ENCODE measurements around the gene FAM25G.
"Not testable (repeated sequence)": the region's sequence is repeated elsewhere in the genome, so short reads cannot be mapped to it uniquely, and the experiment has no call there.

The FAM25G gene

DNA sequence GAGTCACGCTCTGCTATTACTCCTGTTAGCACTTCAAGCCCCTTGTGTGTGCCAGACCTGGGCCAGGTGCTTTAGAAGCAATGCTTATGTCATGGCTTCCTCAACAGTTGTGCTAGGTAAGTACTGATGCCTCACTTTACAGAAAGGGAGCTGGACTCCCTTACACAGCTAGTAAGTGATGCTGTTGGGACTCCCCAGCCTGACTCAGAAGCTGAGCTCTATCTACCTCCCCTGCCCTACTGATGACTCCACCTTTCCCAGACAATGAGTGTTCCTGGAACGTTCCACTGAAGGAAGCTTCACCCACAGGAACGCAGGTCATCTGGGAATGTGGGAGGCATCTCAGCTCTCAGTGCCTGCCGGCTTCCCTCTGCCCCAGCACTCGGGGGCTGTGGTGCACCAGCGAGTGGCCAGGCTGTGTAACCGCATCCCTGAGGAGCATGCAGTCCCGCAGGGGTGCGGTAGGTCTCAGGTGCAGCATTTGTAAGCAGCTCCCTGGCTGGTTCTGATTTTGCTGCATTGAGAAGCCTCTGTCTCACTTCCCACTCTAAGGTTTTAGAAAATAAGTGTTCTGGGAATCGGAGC, 10.2 kb downstream of the FAM25G start:
- not testable (repeated sequence) for H2AFZ ChIP-seq; H3K4me3 ChIP-seq (ENCODE audit: low read depth, low read length); H3K79me2 ChIP-seq

GRCh38 chr10:47480133-47480532, 11.4 kb downstream of the FAM25G start:
- H3K4me2 ChIP-seq (ENCODE audit: low read length); H3K4me1 ChIP-seq; H3K36me3 ChIP-seq (ENCODE audit: control insufficient read depth, insufficient read depth, low read length); H2AFZ ChIP-seq; H3K79me2 ChIP-seq; H3K9me3 ChIP-seq (ENCODE audit: control insufficient read depth, low read length); H3K27me3 ChIP-seq (ENCODE audit: control insufficient read depth, insufficient read depth, low read length); H3K4me3 ChIP-seq (ENCODE audit: low read depth, low read length); H3K27ac ChIP-seq; H3K9ac ChIP-seq: not testable (repeated sequence)

More for the DNA sequence above, 10.2 kb downstream of the FAM25G start:
- not testable (repeated sequence) for H3K27ac ChIP-seq; H3K9me3 ChIP-seq (ENCODE audit: control insufficient read depth, low read length); H3K4me2 ChIP-seq (ENCODE audit: low read length); H3K9ac ChIP-seq; H3K36me3 ChIP-seq (ENCODE audit: control insufficient read depth, insufficient read depth, low read length); H3K4me1 ChIP-seq; H3K27me3 ChIP-seq (ENCODE audit: control insufficient read depth, insufficient read depth, low read length)

DNA sequence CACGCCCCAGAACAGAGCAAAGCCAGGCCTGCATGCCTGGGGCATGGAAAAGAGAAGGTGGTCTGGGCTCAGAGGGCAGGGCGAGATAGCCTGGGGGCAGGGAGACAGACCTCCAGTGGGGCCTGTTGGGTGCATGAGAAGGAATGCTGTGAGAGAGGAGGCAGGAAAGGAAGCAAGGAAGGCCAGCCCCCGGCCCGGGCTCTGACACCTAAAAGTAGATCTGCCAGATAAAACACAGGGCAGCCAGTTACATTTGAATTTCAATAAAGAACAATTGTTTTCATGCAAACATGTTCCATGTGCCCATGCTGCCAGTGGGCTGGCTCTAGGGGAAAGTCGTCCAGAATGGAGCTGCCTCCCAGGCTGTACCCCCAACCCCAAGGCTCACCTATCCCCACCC, 13.4 kb downstream of the FAM25G start:
- not testable (repeated sequence) for H3K4me3 ChIP-seq (ENCODE audit: low read depth, low read length); H3K4me2 ChIP-seq (ENCODE audit: low read length); H3K36me3 ChIP-seq (ENCODE audit: control insufficient read depth, insufficient read depth, low read length); H2AFZ ChIP-seq; H3K9me3 ChIP-seq (ENCODE audit: control insufficient read depth, low read length); H3K27ac ChIP-seq; H3K4me1 ChIP-seq; H3K9ac ChIP-seq; H3K79me2 ChIP-seq; H3K27me3 ChIP-seq (ENCODE audit: control insufficient read depth, insufficient read depth, low read length)

DNA sequence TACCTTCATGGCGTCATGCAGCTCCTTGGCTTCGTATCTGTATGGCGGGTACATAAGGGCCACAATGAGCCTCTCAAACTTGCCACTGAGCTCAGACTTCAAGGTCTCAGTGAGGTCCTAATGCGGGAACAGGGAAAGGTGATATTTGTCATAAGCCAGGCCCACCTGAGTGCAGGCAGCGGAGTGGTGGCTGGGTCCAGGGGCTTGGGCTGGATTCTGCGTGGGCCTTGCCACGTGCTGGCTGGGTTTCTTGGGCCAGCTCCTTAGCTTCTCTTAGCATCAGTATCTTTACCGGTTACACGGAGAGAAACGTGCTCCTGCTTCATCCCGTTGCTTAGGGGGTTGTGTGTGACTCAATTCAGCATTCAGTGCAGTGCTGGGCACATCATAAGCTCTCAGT, 14.4 kb downstream of the FAM25G start:
- not testable (repeated sequence) for H3K27me3 ChIP-seq (ENCODE audit: control insufficient read depth, insufficient read depth, low read length); H3K36me3 ChIP-seq (ENCODE audit: control insufficient read depth, insufficient read depth, low read length); H3K9me3 ChIP-seq (ENCODE audit: control insufficient read depth, low read length); H3K9ac ChIP-seq; H2AFZ ChIP-seq; H3K4me1 ChIP-seq; H3K4me3 ChIP-seq (ENCODE audit: low read depth, low read length); H3K27ac ChIP-seq; H3K79me2 ChIP-seq; H3K4me2 ChIP-seq (ENCODE audit: low read length)

GRCh38 chr10:47475101-47475500, 16.4 kb downstream of the FAM25G start:
- H3K9ac ChIP-seq; H3K27ac ChIP-seq; H3K4me3 ChIP-seq (ENCODE audit: low read depth, low read length); H3K36me3 ChIP-seq (ENCODE audit: control insufficient read depth, insufficient read depth, low read length); H2AFZ ChIP-seq; H3K27me3 ChIP-seq (ENCODE audit: control insufficient read depth, insufficient read depth, low read length); H3K9me3 ChIP-seq (ENCODE audit: control insufficient read depth, low read length); H3K4me1 ChIP-seq; H3K79me2 ChIP-seq; H3K4me2 ChIP-seq (ENCODE audit: low read length): not testable (repeated sequence)

GRCh38 chr10:47473516-47473915, 18.0 kb downstream of the FAM25G start:
- H3K27me3 ChIP-seq (ENCODE audit: control insufficient read depth, insufficient read depth, low read length); H3K36me3 ChIP-seq (ENCODE audit: control insufficient read depth, insufficient read depth, low read length); H2AFZ ChIP-seq; H3K4me1 ChIP-seq; H3K27ac ChIP-seq; H3K79me2 ChIP-seq; H3K9me3 ChIP-seq (ENCODE audit: control insufficient read depth, low read length); H3K4me3 ChIP-seq (ENCODE audit: low read depth, low read length); H3K9ac ChIP-seq; H3K4me2 ChIP-seq (ENCODE audit: low read length): not testable (repeated sequence)

DNA sequence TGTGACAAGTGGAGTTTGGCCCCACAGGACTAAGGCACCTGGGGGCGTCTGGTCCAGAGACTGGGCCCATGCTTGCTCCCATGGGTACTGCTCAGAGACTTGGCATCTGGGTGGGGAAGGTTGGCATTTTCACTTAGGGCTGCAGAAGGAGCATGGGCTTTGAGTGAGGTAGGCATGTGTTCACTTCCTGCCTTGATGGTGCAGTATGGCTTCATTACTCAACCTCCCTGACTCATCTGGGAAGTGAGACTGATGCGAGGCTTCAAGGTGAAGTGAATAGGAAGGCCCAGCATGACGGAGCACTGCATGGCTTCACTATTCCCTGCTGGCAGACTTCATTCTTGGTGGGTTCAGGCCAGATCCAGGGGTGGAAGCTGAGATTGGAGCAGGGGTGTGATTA, 18.9 kb downstream of the FAM25G start:
- not testable (repeated sequence) for H3K36me3 ChIP-seq (ENCODE audit: control insufficient read depth, insufficient read depth, low read length); H3K27ac ChIP-seq; H3K9ac ChIP-seq; H3K79me2 ChIP-seq; H3K4me3 ChIP-seq (ENCODE audit: low read depth, low read length); H3K27me3 ChIP-seq (ENCODE audit: control insufficient read depth, insufficient read depth, low read length); H2AFZ ChIP-seq; H3K4me1 ChIP-seq; H3K4me2 ChIP-seq (ENCODE audit: low read length); H3K9me3 ChIP-seq (ENCODE audit: control insufficient read depth, low read length)

DNA sequence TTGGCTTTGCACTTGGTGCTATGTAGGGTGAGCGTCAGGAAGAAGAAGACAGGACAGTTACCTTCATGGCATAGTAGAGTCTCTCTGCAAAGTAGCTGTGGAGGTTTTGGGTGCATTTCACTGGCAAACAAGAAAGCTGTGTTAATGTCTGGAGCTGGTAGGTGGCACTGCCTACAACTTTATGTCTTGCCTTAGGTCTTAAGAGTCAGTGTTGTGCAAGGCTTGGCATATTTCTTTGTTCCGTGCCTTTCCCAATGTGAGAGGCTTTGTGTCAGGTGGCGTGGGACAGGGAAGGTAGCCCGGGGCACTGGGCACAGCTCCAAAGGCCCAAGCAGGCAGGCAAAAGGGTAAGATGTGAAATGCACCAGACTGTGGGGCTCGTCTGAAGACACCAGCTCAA, 19.4 kb downstream of the FAM25G start:
- not testable (repeated sequence) for H3K9me3 ChIP-seq (ENCODE audit: control insufficient read depth, low read length); H3K36me3 ChIP-seq (ENCODE audit: control insufficient read depth, insufficient read depth, low read length); H2AFZ ChIP-seq; H3K4me3 ChIP-seq (ENCODE audit: low read depth, low read length); H3K79me2 ChIP-seq; H3K9ac ChIP-seq; H3K4me1 ChIP-seq; H3K4me2 ChIP-seq (ENCODE audit: low read length); H3K27ac ChIP-seq; H3K27me3 ChIP-seq (ENCODE audit: control insufficient read depth, insufficient read depth, low read length)

- H3K9ac ChIP-seq; H2AFZ ChIP-seq; H3K27ac ChIP-seq; H3K27me3 ChIP-seq (ENCODE audit: control insufficient read depth, insufficient read depth, low read length); H3K9me3 ChIP-seq (ENCODE audit: control insufficient read depth, low read length); H3K4me1 ChIP-seq; H3K4me2 ChIP-seq (ENCODE audit: low read length); H3K79me2 ChIP-seq; H3K36me3 ChIP-seq (ENCODE audit: control insufficient read depth, insufficient read depth, low read length); H3K4me3 ChIP-seq (ENCODE audit: low read depth, low read length): not testable (repeated sequence)
Measured at GRCh38 chr10:47468731-47469528, 22.6 kb downstream of the FAM25G start.

DNA sequence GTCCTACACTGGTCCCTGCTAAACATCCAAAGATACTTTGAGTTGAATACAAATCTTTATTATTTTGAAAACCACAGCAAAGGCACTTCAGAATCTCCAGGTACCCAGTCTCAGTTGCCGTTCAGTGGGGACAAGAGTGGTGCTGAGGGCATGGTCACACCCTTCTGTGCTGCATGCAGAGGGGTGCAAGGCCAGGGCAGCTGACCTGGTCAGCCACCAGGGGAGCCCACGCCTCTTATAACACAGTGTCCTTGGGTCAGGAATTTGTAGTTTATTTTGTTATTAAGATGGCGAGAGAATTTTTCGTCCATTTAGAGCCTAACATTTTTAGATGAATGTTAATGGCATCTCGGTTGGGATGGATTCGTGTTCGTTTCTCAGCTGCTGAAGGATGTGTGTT, 23.5 kb downstream of the FAM25G start:
- not testable (repeated sequence) for H3K9ac ChIP-seq; H3K9me3 ChIP-seq (ENCODE audit: control insufficient read depth, low read length); H3K36me3 ChIP-seq (ENCODE audit: control insufficient read depth, insufficient read depth, low read length); H3K27ac ChIP-seq; H3K27me3 ChIP-seq (ENCODE audit: control insufficient read depth, insufficient read depth, low read length); H3K4me3 ChIP-seq (ENCODE audit: low read depth, low read length); H3K4me2 ChIP-seq (ENCODE audit: low read length); H3K4me1 ChIP-seq; H2AFZ ChIP-seq; H3K79me2 ChIP-seq

GRCh38 chr10:47467458-47467857, 24.0 kb downstream of the FAM25G start:
- not testable (repeated sequence) for H3K4me1 ChIP-seq; H2AFZ ChIP-seq; H3K27ac ChIP-seq; H3K9me3 ChIP-seq (ENCODE audit: control insufficient read depth, low read length); H3K9ac ChIP-seq; H3K4me2 ChIP-seq (ENCODE audit: low read length); H3K4me3 ChIP-seq (ENCODE audit: low read depth, low read length); H3K27me3 ChIP-seq (ENCODE audit: control insufficient read depth, insufficient read depth, low read length); H3K36me3 ChIP-seq (ENCODE audit: control insufficient read depth, insufficient read depth, low read length); H3K79me2 ChIP-seq
